Measurements from ENCODE around the gene FAAP20. TPM values are rescaled to one million over a fixed set of nuclear protein-coding genes. Genes with fewer than 3 reads are reported as not detected.

Gene FAAP20
- total RNA-seq, 1 experiment from 2014 or later = 114 TPM

DNA sequence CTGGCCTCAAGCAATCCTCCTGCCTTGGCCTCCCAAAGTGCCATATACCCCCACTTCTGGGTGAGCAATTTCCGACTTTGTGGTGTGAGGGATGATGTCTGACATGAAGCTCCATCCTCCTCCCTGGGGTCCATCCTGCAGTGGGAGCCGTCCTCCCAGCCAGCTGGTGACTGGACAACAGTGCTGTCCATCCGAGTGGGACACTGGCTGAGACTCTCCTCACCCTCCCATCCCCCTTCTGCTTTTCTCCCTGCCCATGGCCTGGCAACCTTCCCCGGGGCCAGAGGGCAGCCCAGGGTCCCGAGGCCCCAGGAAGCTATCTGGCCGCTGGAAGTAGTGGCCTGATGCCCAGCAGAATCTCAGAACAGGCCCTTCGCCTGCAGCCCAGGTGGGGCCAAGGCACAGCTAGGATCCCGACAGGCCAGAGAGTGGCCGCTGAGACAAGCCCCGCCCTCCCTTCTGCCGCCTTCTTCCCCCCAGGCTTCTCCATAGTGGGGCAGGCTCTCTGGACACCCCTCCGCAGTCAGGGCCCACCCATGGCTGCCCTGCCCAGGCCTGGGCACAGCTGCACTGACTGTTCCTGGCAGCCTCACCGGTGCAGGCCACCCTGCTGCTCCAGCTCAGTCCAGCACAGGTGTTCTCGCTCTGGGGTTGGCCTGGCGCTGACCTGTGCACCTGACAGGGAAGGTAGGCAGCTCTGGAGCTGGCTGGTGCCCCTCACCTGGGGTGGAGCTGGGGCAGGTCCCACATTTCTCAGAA lies 8.4 kb upstream of the FAAP20 start:
- DNase-seq = no peak
- H3K9ac ChIP-seq (ENCODE audit: low read length) = no peak overlapping the region
- no peak overlapping the region for H2AFZ ChIP-seq (ENCODE audit: low read length)
- no peaks in the 10 kb centered on the region for H3K9me3 ChIP-seq (ENCODE audit: low read length)
- H3K4me3 ChIP-seq (ENCODE audit: low read length) = no peak overlapping the region
- CTCF ChIA-PET = interaction anchor here (1.0 kb wide), 1 partner anchor 112 kb away, joined by 3 read pairs; no protein-coding TSS in a partner anchor
- no peaks in the 10 kb centered on the region for H3K27me3 ChIP-seq (ENCODE audit: low read length)
- peaks cover 42% of the 10 kb centered on the region for H3K4me1 ChIP-seq (ENCODE audit: insufficient read depth, low read length)
- H3K4me2 ChIP-seq (ENCODE audit: low read length) = no peak overlapping the region
- no peak for ATAC-seq
- H3K9me2 ChIP-seq (replicated peaks; ENCODE audit: low read length) = no peaks in the 10 kb centered on the region
- TF ChIP-seq EZH2 (IDR thresholded peaks at IDR 0.05; ENCODE audit: low read length, unreplicated experiment) (no peak), EZH2phosphoT487 (IDR thresholded peaks at IDR 0.05; ENCODE audit: borderline replicate concordance, low read length) (no peak)
- TF ChIP-seq, protein P1, sequence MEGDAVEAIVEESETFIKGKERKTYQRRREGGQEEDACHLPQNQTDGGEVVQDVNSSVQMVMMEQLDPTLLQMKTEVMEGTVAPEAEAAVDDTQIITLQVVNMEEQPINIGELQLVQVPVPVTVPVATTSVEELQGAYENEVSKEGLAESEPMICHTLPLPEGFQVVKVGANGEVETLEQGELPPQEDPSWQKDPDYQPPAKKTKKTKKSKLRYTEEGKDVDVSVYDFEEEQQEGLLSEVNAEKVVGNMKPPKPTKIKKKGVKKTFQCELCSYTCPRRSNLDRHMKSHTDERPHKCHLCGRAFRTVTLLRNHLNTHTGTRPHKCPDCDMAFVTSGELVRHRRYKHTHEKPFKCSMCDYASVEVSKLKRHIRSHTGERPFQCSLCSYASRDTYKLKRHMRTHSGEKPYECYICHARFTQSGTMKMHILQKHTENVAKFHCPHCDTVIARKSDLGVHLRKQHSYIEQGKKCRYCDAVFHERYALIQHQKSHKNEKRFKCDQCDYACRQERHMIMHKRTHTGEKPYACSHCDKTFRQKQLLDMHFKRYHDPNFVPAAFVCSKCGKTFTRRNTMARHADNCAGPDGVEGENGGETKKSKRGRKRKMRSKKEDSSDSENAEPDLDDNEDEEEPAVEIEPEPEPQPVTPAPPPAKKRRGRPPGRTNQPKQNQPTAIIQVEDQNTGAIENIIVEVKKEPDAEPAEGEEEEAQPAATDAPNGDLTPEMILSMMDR (conservative IDR thresholded peaks at IDR 0.05; ENCODE audit: low read depth, low read length) = no peak
- H4K20me1 ChIP-seq (ENCODE audit: low read length) = no peaks in the 10 kb centered on the region
- intact Hi-C loops (cut with micrococcal nuclease) = no loop called here
- H3K79me2 ChIP-seq (ENCODE audit: low read length) = peaks cover 13% of the 10 kb centered on the region
- POLR2A ChIA-PET (ENCODE audit: unreplicated experiment) = no interaction called here
- H3K36me3 ChIP-seq (ENCODE audit: low read depth, low read length) = no peaks in the 10 kb centered on the region
- no peaks in the 10 kb centered on the region for H3F3A ChIP-seq (ENCODE audit: low read length, unreplicated experiment)
- no TSS peak for BruUV-seq (replicated peaks)
- no peak overlapping the region for H3K27ac ChIP-seq (ENCODE audit: low read length)

- Histone ChIP-seq H3K36me3 (ENCODE audit: low read depth, low read length) (no peaks in the 10 kb centered on the region), H3K27ac (ENCODE audit: low read length) (no peak overlapping the region), H3K4me2 (ENCODE audit: low read length) (no peak overlapping the region), H2AFZ (ENCODE audit: low read length) (no peak overlapping the region), H3K4me1 (ENCODE audit: insufficient read depth, low read length) (peaks cover 35% of the 10 kb centered on the region), H3K9ac (ENCODE audit: low read length) (no peak overlapping the region), H3K79me2 (ENCODE audit: low read length) (peaks cover 13% of the 10 kb centered on the region), H3K9me3 (ENCODE audit: low read length) (no peaks in the 10 kb centered on the region), H3K4me3 (ENCODE audit: low read length) (no peak overlapping the region), H3K9me2 (replicated peaks; ENCODE audit: low read length) (no peaks in the 10 kb centered on the region), H4K20me1 (ENCODE audit: low read length) (no peaks in the 10 kb centered on the region), H3K27me3 (ENCODE audit: low read length) (no peaks in the 10 kb centered on the region), H3F3A (ENCODE audit: low read length, unreplicated experiment) (no peaks in the 10 kb centered on the region)
- POLR2A ChIA-PET (ENCODE audit: unreplicated experiment) = no interaction called here
- DNase-seq = no peak
- TF ChIP-seq EZH2phosphoT487 (IDR thresholded peaks at IDR 0.05; ENCODE audit: borderline replicate concordance, low read length) = no peak
- no peak for TF ChIP-seq EZH2 (IDR thresholded peaks at IDR 0.05; ENCODE audit: low read length, unreplicated experiment)
- TF ChIP-seq, protein P1 (conservative IDR thresholded peaks at IDR 0.05; ENCODE audit: low read depth, low read length) = no peak
- CTCF ChIA-PET = interaction anchor here (1.0 kb wide), 1 partner anchor 113 kb away, joined by 3 read pairs; no protein-coding TSS in a partner anchor
- intact Hi-C loops (cut with micrococcal nuclease) = no loop called here
- no TSS peak for BruUV-seq (replicated peaks)
- ATAC-seq = no peak
These were observed 7.5 kb upstream of the FAAP20 start for GRCh38 chr1:2202008-2202575.

GRCh38 chr1:2201062-2201461 lies 6.5 kb upstream of the FAAP20 start:
- ChIA-PET CTCF (no interaction called here), POLR2A (ENCODE audit: unreplicated experiment) (no interaction called here)
- DNase-seq = no peak
- H3K9me3 ChIP-seq (ENCODE audit: low read length) = no peaks in the 10 kb centered on the region
- H3K4me1 ChIP-seq (ENCODE audit: insufficient read depth, low read length) = peaks cover 32% of the 10 kb centered on the region
- no peaks in the 10 kb centered on the region for H3F3A ChIP-seq (ENCODE audit: low read length, unreplicated experiment)
- H3K4me2 ChIP-seq (ENCODE audit: low read length) = no peak overlapping the region
- BruUV-seq (replicated peaks) = no TSS peak
- no peaks in the 10 kb centered on the region for H4K20me1 ChIP-seq (ENCODE audit: low read length)
- H3K79me2 ChIP-seq (ENCODE audit: low read length) = peaks cover 13% of the 10 kb centered on the region
- no peak overlapping the region for H3K9ac ChIP-seq (ENCODE audit: low read length)
- no peak for TF ChIP-seq EZH2 (IDR thresholded peaks at IDR 0.05; ENCODE audit: low read length, unreplicated experiment)
- no peak for TF ChIP-seq EZH2phosphoT487 (IDR thresholded peaks at IDR 0.05; ENCODE audit: borderline replicate concordance, low read length)
- TF ChIP-seq, protein P1 (conservative IDR thresholded peaks at IDR 0.05; ENCODE audit: low read depth, low read length) = no peak
- H3K27ac ChIP-seq (ENCODE audit: low read length) = no peak overlapping the region
- no peaks in the 10 kb centered on the region for H3K9me2 ChIP-seq (replicated peaks; ENCODE audit: low read length)
- no peaks in the 10 kb centered on the region for H3K36me3 ChIP-seq (ENCODE audit: low read depth, low read length)
- intact Hi-C loops (cut with micrococcal nuclease) = no loop called here
- no peak for ATAC-seq
- H3K4me3 ChIP-seq (ENCODE audit: low read length) = no peak overlapping the region
- no peak overlapping the region for H2AFZ ChIP-seq (ENCODE audit: low read length)
- H3K27me3 ChIP-seq (ENCODE audit: low read length) = no peaks in the 10 kb centered on the region

Data from PC-3 (cell line).